Ishikawa (cell line): ENCODE results near the gene ENOX1.

Source experiments
- CEBPB ChIP-seq: IDR thresholded peaks from 2 replicates; pipeline ENCODE4 v1.6.1; 2012
- CREB1 ChIP-seq: IDR thresholded peaks from 2 replicates; pipeline ENCODE4 v1.6.1; 2012; ENCODE audit warnings: low read depth
- EGR1 ChIP-seq: IDR thresholded peaks from 2 replicates; pipeline ENCODE4 v1.6.1; 2012
- EP300 ChIP-seq: IDR thresholded peaks from 2 replicates; pipeline ENCODE4 v1.6.1; 2012; ENCODE audit warnings: borderline replicate concordance
- FOXM1 ChIP-seq: IDR thresholded peaks from 2 replicates; pipeline ENCODE4 v1.6.1; 2012; ENCODE audit warnings: low read depth, borderline replicate concordance
- NFIC ChIP-seq: IDR thresholded peaks from 2 replicates; pipeline ENCODE4 v1.6.1; 2012
- RAD21 ChIP-seq: IDR thresholded peaks from 2 replicates; pipeline ENCODE4 v1.6.1; 2012; ENCODE audit warnings: low read depth
- TAF1 ChIP-seq: IDR thresholded peaks from 2 replicates; pipeline ENCODE4 v1.6.1; 2012; ENCODE audit warnings: low read depth, mild to moderate bottlenecking
- TCF12 ChIP-seq: IDR thresholded peaks from 2 replicates; pipeline ENCODE4 v1.6.1; 2012; ENCODE audit warnings: low read depth
- TEAD4 ChIP-seq: IDR thresholded peaks from 2 replicates; pipeline ENCODE4 v1.6.1; 2012
- YY1 ChIP-seq: IDR thresholded peaks from 2 replicates; pipeline ENCODE4 v1.6.1; 2012; ENCODE audit warnings: low read depth
- ZBTB7A ChIP-seq: IDR thresholded peaks from 2 replicates; pipeline ENCODE4 v1.6.1; 2012; ENCODE audit warnings: low read depth
- TF ChIP-seq, protein P1 (sequence below): IDR thresholded peaks from 2 replicates; pipeline ENCODE4 v1.6.1; 2012
- TF ChIP-seq, protein P2 (sequence below): IDR thresholded peaks from 2 replicates; pipeline ENCODE4 v1.6.1; 2012
- TF ChIP-seq, protein P3 (sequence below): IDR thresholded peaks from 2 replicates; pipeline ENCODE4 v1.6.1; 2012; ENCODE audit warnings: low read depth, mild to moderate bottlenecking

The ENOX1 gene

DNA sequence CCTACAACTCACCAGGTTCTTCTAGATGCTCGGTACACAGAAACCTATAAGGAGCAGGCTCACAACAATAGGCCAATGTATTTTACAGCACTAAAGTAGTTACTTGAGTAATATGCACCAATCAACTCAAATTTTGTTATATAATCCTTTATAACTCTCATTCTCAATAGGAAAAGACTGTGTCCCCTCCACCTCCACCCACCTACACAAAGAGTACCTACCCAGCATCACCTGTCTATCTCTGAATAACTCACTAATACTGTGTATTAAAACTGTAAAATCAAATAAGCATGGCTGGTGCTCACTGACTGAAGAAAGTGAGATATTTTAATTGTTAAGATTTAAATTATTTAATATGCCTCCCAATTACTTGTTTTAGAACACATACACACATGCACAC, 146.3 kb downstream of the ENOX1 start:
- TF ChIP-seq, protein P1, sequence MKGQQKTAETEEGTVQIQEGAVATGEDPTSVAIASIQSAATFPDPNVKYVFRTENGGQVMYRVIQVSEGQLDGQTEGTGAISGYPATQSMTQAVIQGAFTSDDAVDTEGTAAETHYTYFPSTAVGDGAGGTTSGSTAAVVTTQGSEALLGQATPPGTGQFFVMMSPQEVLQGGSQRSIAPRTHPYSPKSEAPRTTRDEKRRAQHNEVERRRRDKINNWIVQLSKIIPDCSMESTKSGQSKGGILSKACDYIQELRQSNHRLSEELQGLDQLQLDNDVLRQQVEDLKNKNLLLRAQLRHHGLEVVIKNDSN = no peak
- TF ChIP-seq TCF12 (no peak), EGR1 (no peak), CEBPB (no peak), TEAD4 (no peak), TAF1 (no peak), NFIC (no peak), EP300 (no peak), YY1 (no peak), RAD21 (no peak), FOXM1 (no peak), CREB1 (no peak), ZBTB7A (no peak)
- TF ChIP-seq, protein P2, sequence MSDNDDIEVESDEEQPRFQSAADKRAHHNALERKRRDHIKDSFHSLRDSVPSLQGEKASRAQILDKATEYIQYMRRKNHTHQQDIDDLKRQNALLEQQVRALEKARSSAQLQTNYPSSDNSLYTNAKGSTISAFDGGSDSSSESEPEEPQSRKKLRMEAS = no peak
- TF ChIP-seq, protein P3, sequence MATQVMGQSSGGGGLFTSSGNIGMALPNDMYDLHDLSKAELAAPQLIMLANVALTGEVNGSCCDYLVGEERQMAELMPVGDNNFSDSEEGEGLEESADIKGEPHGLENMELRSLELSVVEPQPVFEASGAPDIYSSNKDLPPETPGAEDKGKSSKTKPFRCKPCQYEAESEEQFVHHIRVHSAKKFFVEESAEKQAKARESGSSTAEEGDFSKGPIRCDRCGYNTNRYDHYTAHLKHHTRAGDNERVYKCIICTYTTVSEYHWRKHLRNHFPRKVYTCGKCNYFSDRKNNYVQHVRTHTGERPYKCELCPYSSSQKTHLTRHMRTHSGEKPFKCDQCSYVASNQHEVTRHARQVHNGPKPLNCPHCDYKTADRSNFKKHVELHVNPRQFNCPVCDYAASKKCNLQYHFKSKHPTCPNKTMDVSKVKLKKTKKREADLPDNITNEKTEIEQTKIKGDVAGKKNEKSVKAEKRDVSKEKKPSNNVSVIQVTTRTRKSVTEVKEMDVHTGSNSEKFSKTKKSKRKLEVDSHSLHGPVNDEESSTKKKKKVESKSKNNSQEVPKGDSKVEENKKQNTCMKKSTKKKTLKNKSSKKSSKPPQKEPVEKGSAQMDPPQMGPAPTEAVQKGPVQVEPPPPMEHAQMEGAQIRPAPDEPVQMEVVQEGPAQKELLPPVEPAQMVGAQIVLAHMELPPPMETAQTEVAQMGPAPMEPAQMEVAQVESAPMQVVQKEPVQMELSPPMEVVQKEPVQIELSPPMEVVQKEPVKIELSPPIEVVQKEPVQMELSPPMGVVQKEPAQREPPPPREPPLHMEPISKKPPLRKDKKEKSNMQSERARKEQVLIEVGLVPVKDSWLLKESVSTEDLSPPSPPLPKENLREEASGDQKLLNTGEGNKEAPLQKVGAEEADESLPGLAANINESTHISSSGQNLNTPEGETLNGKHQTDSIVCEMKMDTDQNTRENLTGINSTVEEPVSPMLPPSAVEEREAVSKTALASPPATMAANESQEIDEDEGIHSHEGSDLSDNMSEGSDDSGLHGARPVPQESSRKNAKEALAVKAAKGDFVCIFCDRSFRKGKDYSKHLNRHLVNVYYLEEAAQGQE = no peak

DNA sequence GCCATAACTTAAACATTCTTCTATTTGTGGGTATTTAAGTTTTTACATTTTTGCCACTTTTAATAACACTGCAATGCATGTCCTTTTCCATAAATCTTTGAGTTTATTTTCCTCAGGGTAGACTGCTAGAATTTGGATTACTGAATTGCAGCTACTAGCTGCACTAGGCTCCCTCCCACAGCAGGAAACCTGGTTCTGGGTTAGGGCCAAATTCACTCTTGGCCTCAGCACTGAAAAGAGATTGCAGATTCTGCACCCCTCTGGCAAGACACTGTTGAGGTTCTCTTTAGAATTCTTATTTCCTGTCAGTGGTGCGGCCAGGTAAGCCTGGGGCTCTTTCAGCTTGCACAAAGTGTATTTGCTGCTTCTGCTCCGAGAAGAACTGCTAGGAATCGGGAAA, 155.7 kb downstream of the ENOX1 start:
- no peak for TF ChIP-seq ZBTB7A
- TF ChIP-seq TCF12 = no peak
- TF ChIP-seq, protein P1 = no peak
- TF ChIP-seq, protein P3 = no peak
- no peak for TF ChIP-seq YY1
- TF ChIP-seq EP300 = no peak
- no peak for TF ChIP-seq TEAD4

DNA sequence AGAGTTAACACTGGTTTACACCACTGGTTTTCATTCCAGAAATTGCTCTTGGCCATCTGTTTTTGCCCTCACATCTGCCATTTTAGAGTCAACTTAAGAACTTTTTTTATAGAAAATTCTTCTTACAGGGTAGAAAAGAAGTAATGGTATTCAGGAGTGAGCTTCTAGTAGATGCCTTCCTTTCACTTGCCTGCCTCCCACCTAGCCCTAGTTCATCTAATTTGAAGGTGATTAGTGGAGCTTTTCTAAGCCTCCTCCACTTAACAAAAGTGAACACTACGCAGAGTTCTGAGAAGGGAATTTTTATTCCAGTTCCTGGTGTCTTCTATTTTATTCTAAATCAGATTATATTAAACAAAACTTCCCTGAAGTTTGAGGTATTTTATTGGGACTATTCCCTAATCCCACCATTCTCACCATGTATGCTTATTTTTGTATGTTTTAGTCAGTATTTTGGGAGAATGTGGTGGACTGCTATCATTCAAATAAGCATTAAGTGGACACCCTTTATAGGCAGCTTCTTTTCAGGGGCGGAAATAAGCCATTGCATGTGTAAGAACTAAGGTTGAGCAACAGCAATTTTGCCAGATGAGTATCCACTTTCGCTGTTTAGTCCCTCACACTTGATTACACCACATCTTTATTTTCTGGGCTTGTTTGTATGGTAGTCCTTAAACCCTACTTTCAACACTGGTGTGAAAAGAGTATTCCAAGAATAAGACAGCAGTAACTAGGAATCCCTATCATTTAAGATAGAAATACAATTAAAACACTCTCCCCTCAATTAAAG, 156.9 kb downstream of the ENOX1 start:
- TF ChIP-seq YY1 (no peak), CEBPB (no peak)

DNA sequence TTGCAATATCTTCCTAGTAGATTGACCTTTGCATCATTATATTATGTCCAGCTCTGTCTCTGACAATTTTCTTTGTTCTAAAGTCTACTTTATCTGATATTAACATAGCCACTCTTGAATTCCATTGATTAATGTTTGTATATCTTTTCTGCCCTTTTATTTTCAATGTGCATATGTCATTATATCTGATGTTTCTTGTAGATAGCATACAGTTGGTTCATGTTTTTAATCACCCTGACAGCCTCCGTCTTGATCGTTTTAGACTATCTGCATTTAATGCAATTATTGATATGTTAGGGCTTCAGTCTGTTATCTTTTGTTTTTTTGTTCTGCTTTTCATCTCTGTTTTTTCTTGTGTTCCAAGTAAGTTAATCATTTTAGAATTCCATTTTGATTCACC, 159.8 kb downstream of the ENOX1 start:
- TF ChIP-seq TEAD4 = no peak
- TF ChIP-seq, protein P3 = no peak
- no peak for TF ChIP-seq CEBPB
- TF ChIP-seq, protein P1 = no peak
- no peak for TF ChIP-seq CREB1
- TF ChIP-seq EP300 = no peak
- no peak for TF ChIP-seq RAD21
- no peak for TF ChIP-seq FOXM1
- TF ChIP-seq YY1 = no peak
- no peak for TF ChIP-seq EGR1
- TF ChIP-seq, protein P2 = no peak
- TF ChIP-seq TCF12 = no peak
- no peak for TF ChIP-seq ZBTB7A
- TF ChIP-seq NFIC = no peak
